Neural progenitor cell (in vitro differentiated cells): Measurements from ENCODE around the gene PTX4. TPM values are rescaled to one million over a fixed set of nuclear protein-coding genes. Genes with fewer than 3 reads are reported as not detected.

ENCODE experiments used
- DNase-seq: peaks from one replicate; pipeline ENCODE4 v3.0.0-alpha.2; 2016; ENCODE audit warnings: low spot score
- H2AFZ ChIP-seq: fragments of 200-600 bp; sonication (generic); replicated peaks from 2 replicates; pipeline ENCODE4 v1.6.1; 2016; ENCODE audit warnings: antibody characterized with exemption
- H3F3A ChIP-seq: fragments of 200-600 bp; sonication (generic); 2 replicates; pipeline ENCODE4 v1.6.1; 2016; ENCODE audit warnings: antibody characterized with exemption, low read depth
- H3K27ac ChIP-seq: fragments of 200-600 bp; sonication (generic); 2 replicates; pipeline ENCODE4 v1.5.1; 2016; ENCODE audit warnings: mild to moderate bottlenecking
- H3K27me3 ChIP-seq: fragments of 200-600 bp; sonication (generic); 2 replicates; pipeline ENCODE4 v1.6.1; 2016; ENCODE audit warnings: mild to moderate bottlenecking, moderate library complexity
- H3K36me3 ChIP-seq: fragments of 200-600 bp; sonication (generic); 2 replicates; pipeline ENCODE4 v1.5.1; 2016
- H3K4me1 ChIP-seq: fragments of 200-600 bp; sonication (generic); 2 replicates; pipeline ENCODE4 v1.6.1; 2016; ENCODE audit warnings: mixed run types
- H3K4me2 ChIP-seq: fragments of 200-600 bp; sonication (generic); 2 replicates; pipeline ENCODE4 v1.6.1; 2016
- H3K4me3 ChIP-seq: fragments of 200-600 bp; sonication (generic); 2 replicates; pipeline ENCODE4 v1.5.1; 2016
- H3K79me2 ChIP-seq: fragments of 200-600 bp; sonication (generic); 2 replicates; pipeline ENCODE4 v1.6.1; 2016; ENCODE audit warnings: low read depth
- H3K9ac ChIP-seq: fragments of 200-600 bp; sonication (generic); 2 replicates; pipeline ENCODE4 v1.6.1; 2016
- H3K9me3 ChIP-seq: fragments of 200-600 bp; sonication (generic); 2 replicates; pipeline ENCODE4 v1.5.1; 2016; ENCODE audit warnings: low read depth
- H4K20me1 ChIP-seq: fragments of 200-600 bp; sonication (generic); 2 replicates; pipeline ENCODE4 v1.6.1; 2016; ENCODE audit warnings: low read depth
- H3K27ac Mint-ChIP-seq: 3 replicates; pipeline ENCODE4 v1.8.0; 2021; ENCODE audit warnings: mixed read lengths
- H3K27me3 Mint-ChIP-seq: 2 replicates; pipeline ENCODE4 v1.8.0; 2022; ENCODE audit warnings: low read depth, mild to moderate bottlenecking, inconsistent platforms, moderate library complexity, mixed read lengths; ENCODE audit not compliant: insufficient read depth
- H3K36me3 Mint-ChIP-seq: 3 replicates; pipeline ENCODE4 v1.8.0; 2021; ENCODE audit warnings: mixed read lengths
- H3K4me1 Mint-ChIP-seq: 3 replicates; pipeline ENCODE4 v1.8.0; 2021; ENCODE audit warnings: mixed read lengths
- H3K4me3 Mint-ChIP-seq: 3 replicates; pipeline ENCODE4 v1.8.0; 2021; ENCODE audit warnings: mild to moderate bottlenecking, moderate library complexity, mixed read lengths
- H3K9me3 Mint-ChIP-seq: 3 replicates; pipeline ENCODE4 v1.8.0; 2020; ENCODE audit warnings: mixed read lengths
- CTCF ChIP-seq: fragments of 200-600 bp; sonication (generic); IDR thresholded peaks from 2 replicates; pipeline ENCODE4 v1.5.1; 2017; ENCODE audit warnings: antibody characterized with exemption, mild to moderate bottlenecking
- EZH2 ChIP-seq: fragments of 200-600 bp; sonication (generic); IDR thresholded peaks from 2 replicates; pipeline ENCODE4 v1.6.1; 2017; ENCODE audit warnings: antibody characterized with exemption, mild to moderate bottlenecking, moderate library complexity
- EZH2phosphoT487 ChIP-seq: fragments of 200-600 bp; sonication (generic); IDR thresholded peaks from 2 replicates; pipeline ENCODE4 v1.6.1; 2017; ENCODE audit warnings: antibody characterized with exemption
- total RNA-seq: library from RNA; depleted of rRNA; stranded (reverse); fragments of >200 nt; gene quantifications from 2 replicates; pipeline ENCODE4 v1.2.3, GENCODE V29; 2015; ENCODE audit warnings: low replicate concordance

Gene PTX4
- total RNA-seq, 1 donor from 2014 or later, result not detected

GRCh38 chr16:1436731-1437355 is 51.9 kb downstream of the PTX4 start:
- Histone ChIP-seq H3K4me3 (no peak overlapping the region), H3K9ac (no peak overlapping the region), H3K27me3 (no peaks in the 10 kb centered on the region), H3K4me2 (no peak overlapping the region), H3K27ac (no peak overlapping the region), H3K9me3 (no peaks in the 10 kb centered on the region), H3F3A (no peaks in the 10 kb centered on the region), H4K20me1 (no peaks in the 10 kb centered on the region), H3K79me2 (no peaks in the 10 kb centered on the region), H3K4me1 (no peaks in the 10 kb centered on the region), H3K36me3 (no peaks in the 10 kb centered on the region), H2AFZ (no peak overlapping the region)
- no peak overlapping the region for H3K4me3 Mint-ChIP-seq
- TF ChIP-seq EZH2, result no peak
- TF ChIP-seq CTCF, result no peak
- no peak for TF ChIP-seq EZH2phosphoT487
- H3K27ac Mint-ChIP-seq, result no peak overlapping the region
- no peaks in the 10 kb centered on the region for H3K9me3 Mint-ChIP-seq
- no peaks in the 10 kb centered on the region for H3K36me3 Mint-ChIP-seq
- no peaks in the 10 kb centered on the region for H3K27me3 Mint-ChIP-seq
- H3K4me1 Mint-ChIP-seq, result no peaks in the 10 kb centered on the region
- no peak for DNase-seq

GRCh38 chr16:1435921-1436697 is 52.6 kb downstream of the PTX4 start:
- Histone ChIP-seq H3K4me3 (no peak overlapping the region), H3K9ac (no peak overlapping the region), H4K20me1 (no peaks in the 10 kb centered on the region), H3K79me2 (no peaks in the 10 kb centered on the region), H3K27me3 (no peaks in the 10 kb centered on the region), H3K36me3 (no peaks in the 10 kb centered on the region), H3K27ac (no peak overlapping the region), H3K9me3 (no peaks in the 10 kb centered on the region), H3K4me1 (no peaks in the 10 kb centered on the region), H2AFZ (no peak overlapping the region), H3K4me2 (no peak overlapping the region), H3F3A (no peaks in the 10 kb centered on the region)
- Mint-ChIP-seq H3K36me3 (no peaks in the 10 kb centered on the region), H3K27ac (peak overlapping the region; percentile 81), H3K27me3 (no peaks in the 10 kb centered on the region), H3K9me3 (no peaks in the 10 kb centered on the region), H3K4me3 (no peak overlapping the region), H3K4me1 (no peaks in the 10 kb centered on the region)
- no peak for DNase-seq
- TF ChIP-seq EZH2, result no peak

Other genes with a start within 250 kb of the PTX4 start
- not detected in 2 replicates for gene TPSAB1, start 248.2 kb downstream of the PTX4 start, total RNA-seq
- gene TPSD1, start 232.9 kb downstream of the PTX4 start, total RNA-seq, result not detected in 2 replicates
- 184 and 239 TPM in 2 replicates for gene UBE2I, start 179.3 kb downstream of the PTX4 start, total RNA-seq
- 0.34 and 4.0 TPM in 2 replicates for gene BAIAP3, start 155.3 kb downstream of the PTX4 start, total RNA-seq
- gene TSR3, start 137.1 kb downstream of the PTX4 start, total RNA-seq, result 22.4 and 60.6 TPM in 2 replicates
- gene GNPTG, start 137.0 kb downstream of the PTX4 start, total RNA-seq, result 11.8 and 22.7 TPM in 2 replicates
- 6.1 and 25.4 TPM in 2 replicates for gene UNKL, start 74.2 kb downstream of the PTX4 start, total RNA-seq
- gene UQCC4, start 68.2 kb downstream of the PTX4 start, total RNA-seq, result 4.6 and 13.2 TPM in 2 replicates
- 1.1 TPM in 1 of 2 replicates, not detected in the other for gene PERCC1, start 57.9 kb downstream of the PTX4 start, total RNA-seq
- 0.28 TPM in 1 of 2 replicates, not detected in the other for gene CCDC154, start 44.4 kb downstream of the PTX4 start, total RNA-seq
- 11.5 and 33.4 TPM in 2 replicates for gene CLCN7, start 13.9 kb downstream of the PTX4 start, total RNA-seq
- gene TELO2, start 4.4 kb upstream of the PTX4 start, total RNA-seq, result 18.3 and 58.4 TPM in 2 replicates
- gene TMEM204, start 44.7 kb upstream of the PTX4 start, total RNA-seq, result not detected in 2 replicates
- gene IFT140, start 123.1 kb upstream of the PTX4 start, total RNA-seq, result 33.8 and 64.4 TPM in 2 replicates
- 11.7 and 19.5 TPM in 2 replicates for gene CRAMP1, start 123.4 kb upstream of the PTX4 start, total RNA-seq
- gene JPT2, start 189.3 kb upstream of the PTX4 start, total RNA-seq, result 187 and 207 TPM in 2 replicates
- 28.5 and 71.3 TPM in 2 replicates for gene MAPK8IP3, start 217.3 kb upstream of the PTX4 start, total RNA-seq